Suprapubic skin (tissue), 4 donors: ENCODE measurements around the gene TSEN54. TPM values are rescaled to one million over a fixed set of nuclear protein-coding genes. Genes with fewer than 3 reads are reported as not detected.
"Not testable (repeated sequence)": the region's sequence is repeated elsewhere in the genome, so short reads cannot be mapped to it uniquely, and the experiment has no call there.

Experiments
- DNase-seq, 2 donors: peaks; one replicate each; pipeline ENCODE4 v3.0.0-alpha.2; 2019; ENCODE audit warnings: low spot score in 2 of 2
- H3K27ac ChIP-seq: fragments of 200-600 bp; sonication (generic); one replicate; pipeline ENCODE4 v1.5.1; 2019
- H3K27me3 ChIP-seq: fragments of 200-600 bp; sonication (generic); one replicate; pipeline ENCODE4 v1.5.1; 2019
- H3K36me3 ChIP-seq: fragments of 200-600 bp; sonication (generic); one replicate; pipeline ENCODE4 v1.5.1; 2019
- H3K4me1 ChIP-seq: fragments of 200-600 bp; sonication (generic); one replicate; pipeline ENCODE4 v1.5.1; 2019
- H3K4me3 ChIP-seq: fragments of 200-600 bp; sonication (generic); one replicate; pipeline ENCODE4 v1.5.1; 2019; ENCODE audit warnings: mild to moderate bottlenecking
- H3K9me3 ChIP-seq: fragments of 200-600 bp; sonication (generic); one replicate; pipeline ENCODE4 v1.5.1; 2019
- EP300 ChIP-seq: sonication (generic); formaldehyde crosslinking; IDR thresholded peaks from one replicate; pipeline ENCODE4 v1.6.1; 2017; ENCODE audit warnings: antibody characterized with exemption
- POLR2A ChIP-seq, 2 donors: fragments of 450-650 bp; IDR thresholded peaks; one replicate each; pipeline ENCODE4 v1.6.1; 2017; ENCODE audit warnings: antibody characterized with exemption in 2 of 2, mild to moderate bottlenecking in 2 of 2, moderate library complexity in 2 of 2
- POLR2AphosphoS5 ChIP-seq, 3 donors: sonication (generic); formaldehyde crosslinking; IDR thresholded peaks; one replicate each; pipeline ENCODE4 v1.6.1; 2017; ENCODE audit warnings: antibody characterized with exemption in 3 of 3
- WGBS: methylation state at CpG from one replicate; pipeline ENCODE4 v1.1.5; 2018; 5-methylcytosine and 5-hydroxymethylcytosine counted together
- total RNA-seq, 4 donors: library from RNA; depleted of rRNA; stranded (reverse); fragments of >200 nt; gene quantifications; one replicate each; pipeline ENCODE4 v1.1.0, GENCODE V29; 2016
- TF ChIP-seq, protein P1 (sequence below), 2 donors: fragments of 200-600 bp in 1 of 2; fragments of 450-650 bp in 1 of 2; sonication (generic) in 1 of 2; IDR thresholded peaks; one replicate each; pipeline ENCODE4 v1.5.1; 2016 to 2019; ENCODE audit warnings: antibody characterized with exemption in 2 of 2, mild to moderate bottlenecking in 1 of 2, moderate library complexity in 1 of 2

TSEN54 gene
- total RNA-seq, 4 donors from 2014 or later, result 53.9 to 73.5 (median 62.9) TPM

DNA sequence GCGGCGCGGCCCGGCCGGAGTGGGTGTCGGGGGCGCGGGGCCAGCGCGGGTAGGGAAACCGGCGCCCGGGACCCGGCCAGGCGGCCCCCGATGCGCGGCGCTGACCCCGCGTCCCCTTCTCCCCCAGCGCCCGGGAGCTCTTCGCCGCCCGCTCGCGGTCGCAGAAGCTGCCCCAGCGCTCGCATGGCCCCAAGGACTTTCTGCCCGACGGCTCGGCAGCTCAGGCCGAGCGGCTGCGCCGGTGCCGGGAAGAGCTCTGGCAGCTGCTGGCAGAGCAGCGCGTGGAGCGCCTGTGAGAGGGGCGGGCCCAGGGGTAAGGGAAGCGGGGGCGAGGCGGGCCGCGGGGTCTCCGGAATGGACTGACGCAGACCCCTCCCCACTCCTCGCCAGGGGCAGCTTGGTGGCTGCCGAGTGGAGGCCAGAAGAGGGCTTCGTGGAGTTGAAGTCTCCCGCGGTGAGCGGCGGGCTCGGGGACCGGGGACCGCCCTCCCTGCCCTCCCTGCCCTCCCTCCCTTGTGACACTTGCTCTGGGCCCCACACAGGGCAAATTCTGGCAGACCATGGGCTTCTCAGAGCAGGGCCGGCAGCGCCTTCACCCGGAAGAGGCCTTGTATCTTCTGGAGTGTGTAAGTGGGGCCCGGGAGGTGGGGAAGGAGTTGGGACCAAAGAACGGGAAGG lies 430 bp downstream of the TSEN54 start:
- no peak for TF ChIP-seq POLR2AphosphoS5 (IDR thresholded peaks at IDR 0.05)
- TF ChIP-seq POLR2A (IDR thresholded peaks at IDR 0.05), result no peak
- no peak for TF ChIP-seq EP300
- TF ChIP-seq, protein P1, sequence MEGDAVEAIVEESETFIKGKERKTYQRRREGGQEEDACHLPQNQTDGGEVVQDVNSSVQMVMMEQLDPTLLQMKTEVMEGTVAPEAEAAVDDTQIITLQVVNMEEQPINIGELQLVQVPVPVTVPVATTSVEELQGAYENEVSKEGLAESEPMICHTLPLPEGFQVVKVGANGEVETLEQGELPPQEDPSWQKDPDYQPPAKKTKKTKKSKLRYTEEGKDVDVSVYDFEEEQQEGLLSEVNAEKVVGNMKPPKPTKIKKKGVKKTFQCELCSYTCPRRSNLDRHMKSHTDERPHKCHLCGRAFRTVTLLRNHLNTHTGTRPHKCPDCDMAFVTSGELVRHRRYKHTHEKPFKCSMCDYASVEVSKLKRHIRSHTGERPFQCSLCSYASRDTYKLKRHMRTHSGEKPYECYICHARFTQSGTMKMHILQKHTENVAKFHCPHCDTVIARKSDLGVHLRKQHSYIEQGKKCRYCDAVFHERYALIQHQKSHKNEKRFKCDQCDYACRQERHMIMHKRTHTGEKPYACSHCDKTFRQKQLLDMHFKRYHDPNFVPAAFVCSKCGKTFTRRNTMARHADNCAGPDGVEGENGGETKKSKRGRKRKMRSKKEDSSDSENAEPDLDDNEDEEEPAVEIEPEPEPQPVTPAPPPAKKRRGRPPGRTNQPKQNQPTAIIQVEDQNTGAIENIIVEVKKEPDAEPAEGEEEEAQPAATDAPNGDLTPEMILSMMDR (IDR thresholded peaks at IDR 0.05), result no peak
- no peak for DNase-seq
- WGBS, result 0% methylated on average over 2 of the region's 65 CpGs
- H3K27ac ChIP-seq, result no peak overlapping the region
- peaks cover 36% of the 10 kb centered on the region for H3K4me1 ChIP-seq
- H3K4me3 ChIP-seq, result peak overlapping the region; percentile 79
- no peaks in the 10 kb centered on the region for H3K27me3 ChIP-seq
- no peaks in the 10 kb centered on the region for H3K9me3 ChIP-seq
- H3K36me3 ChIP-seq, result peaks cover 21% of the 10 kb centered on the region

DNA sequence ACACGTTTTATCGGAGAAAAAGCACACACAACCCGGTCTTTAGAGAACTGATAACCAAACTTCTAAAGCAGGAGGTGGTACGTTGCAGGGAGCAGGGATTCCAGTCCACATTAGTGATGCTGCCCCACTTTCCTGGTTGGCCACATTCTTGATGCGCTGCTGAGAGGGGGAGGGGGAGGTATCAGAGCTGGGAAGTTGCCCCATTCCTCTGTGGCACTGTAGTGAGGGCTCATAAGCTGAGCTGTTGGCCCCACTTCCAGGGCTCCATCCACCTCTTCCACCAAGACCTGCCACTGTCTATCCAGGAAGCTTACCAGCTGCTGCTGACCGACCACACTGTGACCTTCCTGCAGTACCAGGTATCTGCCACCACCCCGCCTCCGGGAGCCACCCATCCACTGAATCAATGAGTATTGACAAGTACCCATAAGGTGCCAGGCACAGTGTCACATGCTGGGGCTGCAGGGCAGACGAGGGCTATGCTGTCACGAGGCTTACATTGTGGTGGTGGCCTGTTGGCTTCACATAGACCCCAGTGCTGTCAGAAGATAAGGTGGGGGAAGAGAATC lies 1.1 kb downstream of the TSEN54 start:
- Histone ChIP-seq H3K9me3 (no peaks in the 10 kb centered on the region), H3K4me1 (peaks cover 32% of the 10 kb centered on the region), H3K27ac (no peak overlapping the region), H3K27me3 (no peaks in the 10 kb centered on the region), H3K36me3 (peaks cover 22% of the 10 kb centered on the region), H3K4me3 (peak overlapping the region; percentile 79)
- 32% methylated on average over 9 of the region's 10 CpGs for WGBS
- peak in 1 of 2 donors; percentile 60 for DNase-seq
- TF ChIP-seq POLR2A (IDR thresholded peaks at IDR 0.05), result no peak
- TF ChIP-seq, protein P1 (IDR thresholded peaks at IDR 0.05), result peak in 1 of 2 donors; percentile 12

DNA sequence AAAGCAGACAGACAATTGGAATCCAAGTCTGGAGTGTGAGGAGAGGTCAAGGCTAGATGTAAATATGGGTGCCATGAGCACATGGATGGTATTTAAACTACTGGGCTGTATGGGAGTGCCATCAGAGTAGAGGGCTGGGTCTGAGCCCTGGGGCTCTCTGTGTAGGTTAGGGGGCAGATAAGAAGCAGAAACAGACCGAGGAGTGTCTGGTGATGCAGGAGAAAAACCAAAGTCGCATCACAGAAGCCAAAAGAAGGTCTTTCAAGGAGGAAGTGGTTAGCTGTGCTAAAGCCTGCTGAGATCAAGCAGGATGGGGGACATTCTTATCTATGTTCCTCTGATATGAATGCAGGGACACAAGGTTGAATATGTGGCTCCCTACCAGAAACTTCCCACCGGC lies 1.9 kb downstream of the TSEN54 start:
- peaks cover 32% of the 10 kb centered on the region for H3K4me1 ChIP-seq
- no peak overlapping the region for H3K27ac ChIP-seq
- no peak for DNase-seq
- no peaks in the 10 kb centered on the region for H3K27me3 ChIP-seq
- 84% methylated on average over 3 of the region's 3 CpGs for WGBS
- no peak overlapping the region for H3K4me3 ChIP-seq
- TF ChIP-seq POLR2AphosphoS5 (IDR thresholded peaks at IDR 0.05) (no peak), POLR2A (IDR thresholded peaks at IDR 0.05) (no peak), EP300 (no peak)
- TF ChIP-seq, protein P1 (IDR thresholded peaks at IDR 0.05), result no peak
- H3K9me3 ChIP-seq, result no peaks in the 10 kb centered on the region
- H3K36me3 ChIP-seq, result peaks cover 20% of the 10 kb centered on the region

DNA sequence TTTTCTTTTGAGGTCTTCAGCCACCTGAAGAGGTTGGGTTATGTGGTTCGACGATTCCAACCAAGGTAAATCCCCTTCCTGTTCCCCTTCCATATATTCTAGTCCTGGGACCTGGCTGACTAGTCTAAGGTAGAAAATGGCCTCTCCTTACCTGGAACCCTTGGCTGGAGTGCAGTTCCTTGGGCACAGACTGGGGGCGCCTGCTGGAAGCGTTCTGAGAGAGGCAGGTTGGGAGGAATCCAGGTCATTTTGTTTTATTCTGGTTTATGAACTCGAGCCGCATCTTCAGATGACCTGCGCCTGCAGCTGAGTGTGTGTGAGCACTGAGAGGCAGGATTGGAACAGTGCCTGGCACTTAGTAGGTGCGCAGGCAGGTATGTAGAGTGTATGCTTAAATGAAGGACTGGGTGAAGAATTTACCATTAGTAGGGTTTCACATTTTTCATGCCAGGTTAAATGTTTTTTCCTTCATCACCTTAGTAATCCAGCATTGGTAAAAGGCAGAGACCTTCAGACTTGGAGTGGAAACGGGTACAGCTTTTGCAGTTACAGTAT lies 2.7 kb downstream of the TSEN54 start:
- TF ChIP-seq POLR2AphosphoS5 (IDR thresholded peaks at IDR 0.05) (no peak), EP300 (no peak), POLR2A (IDR thresholded peaks at IDR 0.05) (no peak)
- TF ChIP-seq, protein P1 (IDR thresholded peaks at IDR 0.05), result no peak
- Histone ChIP-seq H3K36me3 (peaks cover 20% of the 10 kb centered on the region), H3K4me1 (peaks cover 24% of the 10 kb centered on the region), H3K27me3 (no peaks in the 10 kb centered on the region), H3K27ac (no peak overlapping the region), H3K4me3 (no peak overlapping the region), H3K9me3 (no peaks in the 10 kb centered on the region)
- 90% methylated on average over 9 of the region's 9 CpGs for WGBS
- DNase-seq, result no peak

DNA sequence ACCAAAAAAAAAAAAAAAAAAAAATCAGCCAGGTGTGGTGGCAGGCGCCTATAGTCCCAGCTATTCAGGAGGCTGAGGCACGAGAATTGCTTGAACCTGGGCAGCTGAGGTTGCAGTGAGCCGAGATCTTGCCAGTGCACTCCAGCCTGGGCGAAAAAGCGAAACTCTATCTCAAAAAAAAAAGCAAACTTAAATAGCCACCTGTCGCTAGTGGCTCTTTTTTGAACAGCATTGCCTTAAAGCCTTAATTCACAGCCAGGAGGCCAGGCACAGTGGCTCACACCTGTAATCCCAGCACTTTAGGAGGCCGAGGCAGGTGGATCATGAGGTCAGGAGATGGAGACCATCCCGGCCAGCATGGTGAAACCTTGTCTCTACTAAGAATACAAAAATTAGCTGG lies 4.1 kb downstream of the TSEN54 start:
- DNase-seq, H3K4me3 ChIP-seq, H3K27ac ChIP-seq, H3K27me3 ChIP-seq, H3K9me3 ChIP-seq: not testable (repeated sequence)
- H3K4me1 ChIP-seq, result peaks cover 27% of the 10 kb centered on the region
- H3K36me3 ChIP-seq, result peaks cover 20% of the 10 kb centered on the region
- WGBS, result 94% methylated on average over 8 of the region's 8 CpGs
